ENCODE data around the gene HK1.

The HK1 gene

GRCh38 chr10:69361303-69361614, 83.0 kb downstream of the HK1 start:
- Histone ChIP-seq H3K9me2 (replicated peaks; ENCODE audit: insufficient read depth, low read length) (no peaks in the 10 kb centered on the region), H3F3A (ENCODE audit: insufficient read depth, low read length) (no peaks in the 10 kb centered on the region), H4K20me1 (ENCODE audit: insufficient read depth, low read length) (no peaks in the 10 kb centered on the region), H3K9ac (ENCODE audit: low read length) (no peak overlapping the region), H3K4me2 (ENCODE audit: low read depth, low read length) (no peak overlapping the region), H3K4me1 (ENCODE audit: low read length) (no peaks in the 10 kb centered on the region), H3K9me3 (replicated peaks; ENCODE audit: insufficient read depth, low read length) (no peaks in the 10 kb centered on the region), H3K27me3 (replicated peaks; ENCODE audit: insufficient read depth, low read length) (no peaks in the 10 kb centered on the region), H3K4me3 (ENCODE audit: low read length) (no peak overlapping the region), H2AFZ (ENCODE audit: low read length) (no peak overlapping the region), H3K79me2 (ENCODE audit: low read length) (no peaks in the 10 kb centered on the region), H3K27ac (ENCODE audit: low read length) (no peak overlapping the region), H3K36me3 (replicated peaks; ENCODE audit: insufficient read depth, low read length) (no peaks in the 10 kb centered on the region)
- no peak for DNase-seq
- TF ChIP-seq, protein P1, sequence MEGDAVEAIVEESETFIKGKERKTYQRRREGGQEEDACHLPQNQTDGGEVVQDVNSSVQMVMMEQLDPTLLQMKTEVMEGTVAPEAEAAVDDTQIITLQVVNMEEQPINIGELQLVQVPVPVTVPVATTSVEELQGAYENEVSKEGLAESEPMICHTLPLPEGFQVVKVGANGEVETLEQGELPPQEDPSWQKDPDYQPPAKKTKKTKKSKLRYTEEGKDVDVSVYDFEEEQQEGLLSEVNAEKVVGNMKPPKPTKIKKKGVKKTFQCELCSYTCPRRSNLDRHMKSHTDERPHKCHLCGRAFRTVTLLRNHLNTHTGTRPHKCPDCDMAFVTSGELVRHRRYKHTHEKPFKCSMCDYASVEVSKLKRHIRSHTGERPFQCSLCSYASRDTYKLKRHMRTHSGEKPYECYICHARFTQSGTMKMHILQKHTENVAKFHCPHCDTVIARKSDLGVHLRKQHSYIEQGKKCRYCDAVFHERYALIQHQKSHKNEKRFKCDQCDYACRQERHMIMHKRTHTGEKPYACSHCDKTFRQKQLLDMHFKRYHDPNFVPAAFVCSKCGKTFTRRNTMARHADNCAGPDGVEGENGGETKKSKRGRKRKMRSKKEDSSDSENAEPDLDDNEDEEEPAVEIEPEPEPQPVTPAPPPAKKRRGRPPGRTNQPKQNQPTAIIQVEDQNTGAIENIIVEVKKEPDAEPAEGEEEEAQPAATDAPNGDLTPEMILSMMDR (IDR thresholded peaks at IDR 0.05; ENCODE audit: low read length), result no peak
- TF ChIP-seq EZH2 (optimal IDR thresholded peaks at IDR 0.05; ENCODE audit: low read depth, low read length) (no peak), EZH2phosphoT487 (IDR thresholded peaks at IDR 0.05; ENCODE audit: low read length) (no peak)

GRCh38 chr10:69362471-69362954, 84.2 kb downstream of the HK1 start:
- H3K79me2 ChIP-seq (ENCODE audit: low read length), result no peaks in the 10 kb centered on the region
- no peaks in the 10 kb centered on the region for H3K36me3 ChIP-seq (replicated peaks; ENCODE audit: insufficient read depth, low read length)
- no peak overlapping the region for H3K9ac ChIP-seq (ENCODE audit: low read length)

DNA sequence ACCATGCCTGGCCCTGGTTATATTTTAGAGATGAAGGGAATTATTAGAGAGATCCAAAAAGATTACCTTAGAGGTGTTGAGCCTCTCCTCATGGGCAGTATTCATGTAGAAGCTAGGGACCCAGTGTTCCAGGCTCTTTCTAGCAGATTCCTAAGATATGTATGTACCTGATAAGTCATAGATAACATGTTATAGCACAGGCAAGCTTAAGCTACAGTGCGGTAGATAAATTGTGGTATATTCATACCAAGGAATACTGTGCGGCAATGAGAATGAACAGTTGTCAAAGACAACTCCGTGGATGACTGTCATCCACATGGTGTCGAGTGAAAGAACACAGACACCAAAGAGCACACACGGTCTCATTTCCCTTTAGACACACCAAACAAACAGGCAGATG, 85.4 kb downstream of the HK1 start:
- Histone ChIP-seq H3K27me3 (replicated peaks; ENCODE audit: insufficient read depth, low read length) (no peaks in the 10 kb centered on the region), H3K36me3 (replicated peaks; ENCODE audit: insufficient read depth, low read length) (no peaks in the 10 kb centered on the region)

More at GRCh38 chr10:69362471-69362954, 84.2 kb downstream of the HK1 start:
- H3K27ac ChIP-seq (ENCODE audit: low read length), result no peak overlapping the region
- no peak overlapping the region for H3K4me3 ChIP-seq (ENCODE audit: low read length)
- no peaks in the 10 kb centered on the region for H4K20me1 ChIP-seq (ENCODE audit: insufficient read depth, low read length)
- no peak for DNase-seq
- no peaks in the 10 kb centered on the region for H3K9me2 ChIP-seq (replicated peaks; ENCODE audit: insufficient read depth, low read length)
- TF ChIP-seq EZH2 (optimal IDR thresholded peaks at IDR 0.05; ENCODE audit: low read depth, low read length), result no peak
- TF ChIP-seq, protein P1 (IDR thresholded peaks at IDR 0.05; ENCODE audit: low read length), result no peak
- no peak for TF ChIP-seq EZH2phosphoT487 (IDR thresholded peaks at IDR 0.05; ENCODE audit: low read length)
- no peaks in the 10 kb centered on the region for H3K9me3 ChIP-seq (replicated peaks; ENCODE audit: insufficient read depth, low read length)
- no peaks in the 10 kb centered on the region for H3K4me1 ChIP-seq (ENCODE audit: low read length)
- H3K4me2 ChIP-seq (ENCODE audit: low read depth, low read length), result no peak overlapping the region
- no peaks in the 10 kb centered on the region for H3K27me3 ChIP-seq (replicated peaks; ENCODE audit: insufficient read depth, low read length)
- H2AFZ ChIP-seq (ENCODE audit: low read length), result no peak overlapping the region
- H3F3A ChIP-seq (ENCODE audit: insufficient read depth, low read length), result no peaks in the 10 kb centered on the region

More for the DNA sequence above, 85.4 kb downstream of the HK1 start:
- Histone ChIP-seq H3K4me1 (ENCODE audit: low read length) (no peaks in the 10 kb centered on the region), H3K27ac (ENCODE audit: low read length) (no peak overlapping the region), H3F3A (ENCODE audit: insufficient read depth, low read length) (no peaks in the 10 kb centered on the region), H3K9me3 (replicated peaks; ENCODE audit: insufficient read depth, low read length) (no peaks in the 10 kb centered on the region), H3K4me2 (ENCODE audit: low read depth, low read length) (no peak overlapping the region), H2AFZ (ENCODE audit: low read length) (no peak overlapping the region), H4K20me1 (ENCODE audit: insufficient read depth, low read length) (no peaks in the 10 kb centered on the region), H3K4me3 (ENCODE audit: low read length) (no peak overlapping the region), H3K9ac (ENCODE audit: low read length) (no peak overlapping the region), H3K9me2 (replicated peaks; ENCODE audit: insufficient read depth, low read length) (no peaks in the 10 kb centered on the region), H3K79me2 (ENCODE audit: low read length) (no peaks in the 10 kb centered on the region)
- DNase-seq, result no peak
- TF ChIP-seq EZH2phosphoT487 (IDR thresholded peaks at IDR 0.05; ENCODE audit: low read length) (no peak), EZH2 (optimal IDR thresholded peaks at IDR 0.05; ENCODE audit: low read depth, low read length) (no peak)
- TF ChIP-seq, protein P1 (IDR thresholded peaks at IDR 0.05; ENCODE audit: low read length), result no peak

Measured in MM.1S (cell line).